Measurements from ENCODE around the gene TMEM54. TPM values are rescaled to one million over a fixed set of nuclear protein-coding genes. Genes with fewer than 3 reads are reported as not detected.

TMEM54 gene
- total and polyA plus RNA-seq, 2 experiments from 2014 or later, result 11.2 to 11.7 TPM

DNA sequence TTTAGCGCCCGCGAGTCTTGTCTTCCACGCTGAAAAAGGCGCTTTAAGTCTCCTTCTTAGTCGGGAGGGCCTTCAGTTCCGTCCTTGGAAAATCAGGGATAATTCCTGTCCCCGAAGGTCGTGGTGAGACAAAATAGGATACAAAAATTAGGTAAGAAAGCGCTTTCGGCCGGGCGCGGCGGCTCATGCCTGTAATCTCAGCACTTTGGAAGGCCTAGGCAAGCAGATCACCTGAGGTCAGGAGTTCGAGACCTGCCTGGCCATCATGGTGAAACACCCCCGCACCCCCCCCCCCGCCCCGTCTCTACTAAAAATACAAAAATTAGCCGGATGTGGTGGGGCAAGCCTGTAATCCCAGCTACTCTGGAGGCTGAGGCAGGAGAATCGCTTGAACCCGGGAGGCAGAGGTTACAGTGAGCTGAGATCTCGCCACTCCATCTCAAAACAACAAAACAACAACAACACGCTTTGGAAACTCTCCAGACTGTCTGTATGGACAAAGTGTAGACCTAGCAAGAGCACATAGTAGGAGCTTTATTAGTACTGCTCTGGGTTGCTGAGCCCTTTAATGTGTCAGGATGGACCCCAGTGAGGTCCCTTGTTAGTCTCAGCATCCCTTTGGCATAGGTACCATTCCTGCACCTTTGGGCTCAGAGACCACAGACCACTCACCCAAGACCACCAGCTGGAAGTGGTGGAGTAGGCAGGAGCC lies 790 bp upstream of the TMEM54 start:
- no peak overlapping the region for H3K27ac Mint-ChIP-seq
- H3K9me3 Mint-ChIP-seq, result no peaks in the 10 kb centered on the region
- H3K36me3 Mint-ChIP-seq (ENCODE audit: low read depth), result no peaks in the 10 kb centered on the region
- H3K27me3 Mint-ChIP-seq (ENCODE audit: insufficient read depth, low read depth, poor library complexity), result peaks cover 41% of the 10 kb centered on the region
- TF ChIP-seq EZH2phosphoT487 (IDR thresholded peaks at IDR 0.05; ENCODE audit: unreplicated experiment), result no peak
- TF ChIP-seq ETS1 (IDR thresholded peaks at IDR 0.05), result no peak
- no peak for TF ChIP-seq CREB1 (CRISPR knock-in tag; IDR thresholded peaks at IDR 0.05; ENCODE audit: low read depth)
- H3K4me3 ChIP-seq, result peak overlapping the region; percentile 65
- peak overlapping the region; percentile 79 for H3K4me3 Mint-ChIP-seq
- H4K20me1 ChIP-seq (replicated peaks; ENCODE audit: insufficient read depth), result no peaks in the 10 kb centered on the region
- H3K4me1 ChIP-seq (ENCODE audit: insufficient read depth), result peaks cover 7% of the 10 kb centered on the region; the same call in 1 of the 2 replicates
- ATAC-seq (no peak), DNase-seq (ENCODE audit: low spot score) (no peak)
- H3K9me2 ChIP-seq (ENCODE audit: insufficient read depth), result no peaks in the 10 kb centered on the region
- no peaks in the 10 kb centered on the region for H3F3A ChIP-seq (replicated peaks; ENCODE audit: low read depth)
- H3K79me2 ChIP-seq (replicated peaks; ENCODE audit: insufficient read depth), result no peaks in the 10 kb centered on the region
- H3K27ac ChIP-seq (ENCODE audit: low read depth), result no peak overlapping the region
- peak overlapping the region; percentile 82 for H3K4me2 ChIP-seq
- peaks cover 7% of the 10 kb centered on the region; the same call in 2 of the 3 replicates for H3K4me1 Mint-ChIP-seq
- peak overlapping the region; percentile 84 for H2AFZ ChIP-seq
- H3K36me3 ChIP-seq (ENCODE audit: insufficient read depth), result no peaks in the 10 kb centered on the region
- H3K27me3 ChIP-seq (ENCODE audit: insufficient read depth), result peaks cover 53% of the 10 kb centered on the region

DNA sequence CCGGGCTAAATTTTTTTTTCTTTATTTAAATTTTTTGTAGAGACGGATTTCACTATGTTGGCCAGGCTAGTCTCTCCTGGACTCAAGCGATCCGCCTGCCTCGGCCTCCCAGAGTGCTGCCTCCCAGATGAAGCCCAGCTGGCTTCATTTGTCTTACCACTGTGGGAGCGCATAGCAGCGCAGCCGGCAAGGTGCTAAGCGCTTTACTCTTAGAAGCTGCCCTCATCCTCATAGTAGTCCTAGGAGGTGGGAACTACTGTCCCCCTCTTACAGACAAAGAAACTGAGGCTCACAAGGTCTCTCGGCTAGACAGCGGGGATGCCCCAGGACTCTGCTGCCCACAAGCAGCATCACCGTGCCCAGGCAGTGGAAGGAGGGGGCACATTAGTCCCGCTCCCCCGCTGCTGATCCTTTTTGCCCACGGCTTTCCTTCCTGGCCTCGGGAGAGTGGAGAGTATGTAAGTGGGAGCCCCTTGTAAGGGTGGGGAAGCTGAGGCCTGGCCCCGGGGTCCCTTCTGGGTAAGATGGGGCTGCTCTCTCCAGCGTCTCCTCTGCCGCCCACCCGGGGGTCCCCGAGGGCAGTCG lies 726 bp downstream of the TMEM54 start:
- Histone ChIP-seq H4K20me1 (replicated peaks; ENCODE audit: insufficient read depth) (no peaks in the 10 kb centered on the region), H3F3A (replicated peaks; ENCODE audit: low read depth) (no peaks in the 10 kb centered on the region), H3K9me2 (ENCODE audit: insufficient read depth) (no peaks in the 10 kb centered on the region), H3K27me3 (ENCODE audit: insufficient read depth) (peaks cover 53% of the 10 kb centered on the region), H3K4me1 (ENCODE audit: insufficient read depth) (peaks cover 7% of the 10 kb centered on the region; the same call in 1 of the 2 replicates), H2AFZ (peak overlapping the region; percentile 84), H3K79me2 (replicated peaks; ENCODE audit: insufficient read depth) (no peaks in the 10 kb centered on the region), H3K4me3 (peak overlapping the region; percentile 59), H3K27ac (ENCODE audit: low read depth) (no peak overlapping the region), H3K4me2 (peak overlapping the region; percentile 80), H3K36me3 (ENCODE audit: insufficient read depth) (no peaks in the 10 kb centered on the region)
- ATAC-seq (peak; percentile 64), DNase-seq (ENCODE audit: low spot score) (no peak)
- TF ChIP-seq EZH2 (IDR thresholded peaks at IDR 0.05; ENCODE audit: low read depth, unreplicated experiment), result peak; percentile 28
- no peak for TF ChIP-seq POLR2AphosphoS5 (IDR thresholded peaks at IDR 0.05; ENCODE audit: low read depth)
- peaks cover 10% of the 10 kb centered on the region for H3K4me1 Mint-ChIP-seq
- H3K9me3 Mint-ChIP-seq, result no peaks in the 10 kb centered on the region
- H3K36me3 Mint-ChIP-seq (ENCODE audit: low read depth), result no peaks in the 10 kb centered on the region; the same call in 2 of the 3 replicates
- H3K27me3 Mint-ChIP-seq (ENCODE audit: insufficient read depth, low read depth, poor library complexity), result peaks cover 46% of the 10 kb centered on the region
- H3K4me3 Mint-ChIP-seq, result peak overlapping the region; percentile 73
- H3K27ac Mint-ChIP-seq, result no peak overlapping the region

GRCh38 chr1:32899586-32900296 lies 1.4 kb downstream of the TMEM54 start:
- Histone ChIP-seq H3K27me3 (ENCODE audit: insufficient read depth) (peaks cover 53% of the 10 kb centered on the region), H2AFZ (no peak overlapping the region), H3K4me3 (no peak overlapping the region), H3F3A (replicated peaks; ENCODE audit: low read depth) (no peaks in the 10 kb centered on the region), H4K20me1 (replicated peaks; ENCODE audit: insufficient read depth) (no peaks in the 10 kb centered on the region), H3K9me2 (ENCODE audit: insufficient read depth) (no peaks in the 10 kb centered on the region), H3K4me2 (no peak overlapping the region; the same call in 1 of the 2 replicates), H3K4me1 (ENCODE audit: insufficient read depth) (peaks cover 7% of the 10 kb centered on the region; the same call in 1 of the 2 replicates), H3K27ac (ENCODE audit: low read depth) (no peak overlapping the region), H3K36me3 (ENCODE audit: insufficient read depth) (no peaks in the 10 kb centered on the region), H3K79me2 (replicated peaks; ENCODE audit: insufficient read depth) (no peaks in the 10 kb centered on the region)
- no peak overlapping the region for H3K27ac Mint-ChIP-seq
- H3K9me3 Mint-ChIP-seq, result no peaks in the 10 kb centered on the region
- DNase-seq (ENCODE audit: low spot score) (no peak), ATAC-seq (no peak; the same call in 2 of the 3 replicates)
- peaks cover 47% of the 10 kb centered on the region for H3K27me3 Mint-ChIP-seq (ENCODE audit: insufficient read depth, low read depth, poor library complexity)
- H3K4me3 Mint-ChIP-seq, result no peak overlapping the region
- peaks cover 10% of the 10 kb centered on the region for H3K4me1 Mint-ChIP-seq
- H3K36me3 Mint-ChIP-seq (ENCODE audit: low read depth), result no peaks in the 10 kb centered on the region; the same call in 2 of the 3 replicates
- TF ChIP-seq REST (IDR thresholded peaks at IDR 0.05; ENCODE audit: unreplicated experiment) (no peak), CREB1 (CRISPR knock-in tag; IDR thresholded peaks at IDR 0.05; ENCODE audit: low read depth) (no peak)
